HepG2 (cell line): ENCODE results near the gene TRPT1. TPM values are rescaled to one million over a fixed set of nuclear protein-coding genes. Genes with fewer than 3 reads are reported as not detected.

Experiments
- AFF4 ChIP-seq: sonication (generic); formaldehyde crosslinking; IDR thresholded peaks from 2 replicates; pipeline ENCODE4 v1.4.0; 2020; ENCODE audit warnings: missing genetic modification reagents
- BHLHE40 ChIP-seq: IDR thresholded peaks from 2 replicates; pipeline ENCODE4 v1.6.1; 2011; ENCODE audit warnings: low read length, improper control_type of control experiment
- BRF2 ChIP-seq: sonication (generic); formaldehyde crosslinking; IDR thresholded peaks from 2 replicates; pipeline ENCODE4 v1.8.1; 2022; ENCODE audit warnings: mild to moderate bottlenecking, missing genetic modification reagents
- CENPBD1 ChIP-seq: sonication (generic); formaldehyde crosslinking; IDR thresholded peaks from 2 replicates; pipeline ENCODE4 v1.8.0; 2022; ENCODE audit warnings: missing genetic modification reagents, low read depth, mild to moderate bottlenecking, borderline replicate concordance
- EHMT2 ChIP-seq: fragments of 200-600 bp; sonication (generic); IDR thresholded peaks from 2 replicates; pipeline ENCODE4 v1.7.0; 2017; ENCODE audit warnings: antibody characterized with exemption, low read depth, low read length, borderline replicate concordance
- ISX ChIP-seq: sonication (generic); formaldehyde crosslinking; conservative IDR thresholded peaks from 2 replicates; pipeline ENCODE4 v1.5.0; 2020; ENCODE audit warnings: missing genetic modification reagents
- KDM5A ChIP-seq: fragments of 200-600 bp; sonication (generic); IDR thresholded peaks from 2 replicates; pipeline ENCODE4 v1.7.0; 2018; ENCODE audit warnings: antibody characterized with exemption, mild to moderate bottlenecking, low read length, borderline replicate concordance
- MTF1 ChIP-seq: sonication (generic); formaldehyde crosslinking; IDR thresholded peaks from 2 replicates; pipeline ENCODE4 v1.5.0; 2020; ENCODE audit warnings: missing genetic modification reagents
- PBX2 ChIP-seq: IDR thresholded peaks from 2 replicates; pipeline ENCODE4 v1.6.1; 2016; ENCODE audit warnings: control low read depth
- POLR2AphosphoS5 ChIP-seq: IDR thresholded peaks from 2 replicates; pipeline ENCODE4 v1.6.1; 2012; ENCODE audit warnings: low read depth, low read length
- RFX5 ChIP-seq: IDR thresholded peaks from 2 replicates; pipeline ENCODE4 v1.6.1; 2011; ENCODE audit warnings: low read depth, low read length, improper control_type of control experiment
- RFXAP ChIP-seq: sonication (generic); formaldehyde crosslinking; IDR thresholded peaks from 2 replicates; pipeline ENCODE4 v1.4.0; 2020; ENCODE audit warnings: missing genetic modification reagents, borderline replicate concordance
- SMC3 ChIP-seq: IDR thresholded peaks from 2 replicates; pipeline ENCODE4 v1.6.1; 2011; ENCODE audit warnings: low read length, improper control_type of control experiment
- SOX13 ChIP-seq, 3 experiments: fragments of 450-650 bp in 1 of 3; sonication (generic) in 1 of 3; formaldehyde crosslinking in 1 of 3; IDR thresholded peaks in 2 of 3; conservative IDR thresholded peaks in 1 of 3; 2 replicates each; pipeline versions ENCODE4 v1.5.0 to v1.6.1; 2016 to 2020; ENCODE audit warnings: antibody characterized with exemption in 1 of 3, mild to moderate bottlenecking in 1 of 3, missing compliant biosample characterization in 1 of 3, missing genetic modification reagents in 1 of 3, moderate library complexity in 1 of 3
- TOPORS ChIP-seq: sonication (generic); formaldehyde crosslinking; IDR thresholded peaks from 2 replicates; pipeline ENCODE4 v1.8.0; 2023; ENCODE audit warnings: mild to moderate bottlenecking, missing genetic modification reagents
- TP53 ChIP-seq: sonication (generic); formaldehyde crosslinking; conservative IDR thresholded peaks from 2 replicates; pipeline ENCODE4 v1.4.0; 2020; ENCODE audit warnings: missing genetic modification reagents
- ZBTB3 ChIP-seq: sonication (generic); formaldehyde crosslinking; IDR thresholded peaks from 2 replicates; pipeline ENCODE4 v1.4.0; 2020; ENCODE audit warnings: low read depth, mild to moderate bottlenecking, moderate library complexity, missing genetic modification reagents, borderline replicate concordance
- ZGPAT ChIP-seq: IDR thresholded peaks from 2 replicates; pipeline ENCODE4 v1.6.1; 2016; ENCODE audit warnings: mild to moderate bottlenecking
- ZNF143 ChIP-seq: sonication (generic); formaldehyde crosslinking; IDR thresholded peaks from 2 replicates; pipeline ENCODE4 v1.4.0; 2020; ENCODE audit warnings: missing genetic modification reagents
- ZNF24 ChIP-seq: fragments of 450-650 bp; IDR thresholded peaks from 2 replicates; pipeline ENCODE4 v1.6.1; 2017; ENCODE audit warnings: antibody characterized with exemption, mild to moderate bottlenecking
- ZNF460 ChIP-seq: sonication (generic); formaldehyde crosslinking; IDR thresholded peaks from 2 replicates; pipeline ENCODE4 v1.5.1; 2020; ENCODE audit warnings: missing genetic modification reagents, mild to moderate bottlenecking, borderline replicate concordance
- ZNF563 ChIP-seq: sonication (generic); formaldehyde crosslinking; IDR thresholded peaks from 2 replicates; pipeline ENCODE4 v1.8.0; 2022; ENCODE audit warnings: mild to moderate bottlenecking, moderate library complexity, missing genetic modification reagents
- polyA plus RNA-seq, 8 experiments: library from polyadenylated mRNA; depleted of rRNA in 3 of 8; stranded (reverse) in 7 of 8; unstranded in 1 of 8; fragments of >200 nt; fragmentation: Illumina TruSeq in 4 of 8; extraction: Trizol in 4 of 8; gene quantifications; 2 replicates each; pipeline versions ENCODE4 v1.2.1 to v1.2.3, GENCODE V29; 2011 to 2016; ENCODE audit warnings: low read depth in 4 of 8, missing spikeins in 1 of 8, mixed read lengths in 1 of 8; ENCODE audit not compliant: insufficient read depth in 1 of 8
- total RNA-seq, 5 experiments: library from RNA; depleted of rRNA; stranded (reverse); fragments of >200 nt; fragmentation: Illumina TruSeq; extraction: Trizol; gene quantifications; 2 replicates each; pipeline ENCODE4 v1.2.3, GENCODE V29; 2016; ENCODE audit warnings: low read depth in 1 of 5

TRPT1 gene
- total and polyA plus RNA-seq, 2 of the 13 experiments (the other 11 are each of a cell fraction or from before 2014, with no cell fraction given): 24.8 to 40.7 TPM

GRCh38 chr11:64185693-64186491 lies 40.1 kb downstream of the TRPT1 start, which contains the start of gene STIP1 (continued):
- TF ChIP-seq AFF4 (CRISPR knock-in tag): no peak
- TF ChIP-seq PBX2 (CRISPR knock-in tag): peak; percentile 98
- no peak for TF ChIP-seq ZNF563 (CRISPR knock-in tag)
- no peak; the same call in 1 of the 2 replicates for TF ChIP-seq RFX5
- TF ChIP-seq ZNF24: no peak
- peak; percentile 73 for TF ChIP-seq POLR2AphosphoS5
- no peak for TF ChIP-seq EHMT2
- no peak for TF ChIP-seq MTF1 (CRISPR knock-in tag)
- no peak; the same call in 1 of the 2 replicates for TF ChIP-seq ISX (CRISPR knock-in tag)
- TF ChIP-seq TP53 (CRISPR knock-in tag): no peak
- no peak for TF ChIP-seq BRF2
- TF ChIP-seq ZNF460: no peak
- no peak for TF ChIP-seq SMC3
- TF ChIP-seq KDM5A: no peak
- no peak for TF ChIP-seq SOX13 (IDR thresholded peaks at IDR 0.05)
- TF ChIP-seq SOX13 (CRISPR knock-in tag; conservative IDR thresholded peaks at IDR 0.05 in 1 of 2, IDR thresholded peaks at IDR 0.05 in 1 of 2): no peak; a peak in 1 of 4 replicates
- TF ChIP-seq ZGPAT: no peak
- no peak for TF ChIP-seq ZBTB3 (CRISPR knock-in tag)
- TF ChIP-seq CENPBD1: no peak
- no peak for TF ChIP-seq TOPORS (CRISPR knock-in tag)
- peak; percentile 36 for TF ChIP-seq RFXAP (CRISPR knock-in tag)
- peak; percentile 73; the same call in 1 of the 2 replicates for TF ChIP-seq BHLHE40
- 0 out of 2 replicates have a peak, but pooled peaks have one; percentile 26 for TF ChIP-seq ZNF143 (CRISPR knock-in tag)
